Ovary (tissue), 3 donors: Measurements from ENCODE around the gene TMEM59.
"Not testable (repeated sequence)": the region's sequence is repeated elsewhere in the genome, so short reads cannot be mapped to it uniquely, and the experiment has no call there.

Experiments
- CTCF ChIP-seq, 3 donors: fragments of 450-650 bp in 2 of 3; fragments of 200-600 bp in 1 of 3; IDR thresholded peaks; one replicate each; pipeline versions ENCODE4 v1.5.1 to v1.8.0; 2016 to 2022; ENCODE audit warnings: antibody characterized with exemption in 3 of 3, mild to moderate bottlenecking in 1 of 3
- EP300 ChIP-seq: sonication (generic); formaldehyde crosslinking; IDR thresholded peaks from one replicate; pipeline ENCODE4 v1.6.1; 2017; ENCODE audit warnings: antibody characterized with exemption
- POLR2A ChIP-seq: fragments of 450-650 bp; IDR thresholded peaks from one replicate; pipeline ENCODE4 v1.6.1; 2017; ENCODE audit warnings: antibody characterized with exemption, mild to moderate bottlenecking, moderate library complexity
- donor health status: DM: no; HTN: no; CAD: no.

- not testable (repeated sequence) for TF ChIP-seq CTCF (IDR thresholded peaks at IDR 0.05); POLR2A; EP300
Observed at GRCh38 chr1:54003750-54004480, 49.1 kb downstream of the TMEM59 start.
